Measurements from ENCODE around the gene TRPM2.

- TF ChIP-seq, protein P1, sequence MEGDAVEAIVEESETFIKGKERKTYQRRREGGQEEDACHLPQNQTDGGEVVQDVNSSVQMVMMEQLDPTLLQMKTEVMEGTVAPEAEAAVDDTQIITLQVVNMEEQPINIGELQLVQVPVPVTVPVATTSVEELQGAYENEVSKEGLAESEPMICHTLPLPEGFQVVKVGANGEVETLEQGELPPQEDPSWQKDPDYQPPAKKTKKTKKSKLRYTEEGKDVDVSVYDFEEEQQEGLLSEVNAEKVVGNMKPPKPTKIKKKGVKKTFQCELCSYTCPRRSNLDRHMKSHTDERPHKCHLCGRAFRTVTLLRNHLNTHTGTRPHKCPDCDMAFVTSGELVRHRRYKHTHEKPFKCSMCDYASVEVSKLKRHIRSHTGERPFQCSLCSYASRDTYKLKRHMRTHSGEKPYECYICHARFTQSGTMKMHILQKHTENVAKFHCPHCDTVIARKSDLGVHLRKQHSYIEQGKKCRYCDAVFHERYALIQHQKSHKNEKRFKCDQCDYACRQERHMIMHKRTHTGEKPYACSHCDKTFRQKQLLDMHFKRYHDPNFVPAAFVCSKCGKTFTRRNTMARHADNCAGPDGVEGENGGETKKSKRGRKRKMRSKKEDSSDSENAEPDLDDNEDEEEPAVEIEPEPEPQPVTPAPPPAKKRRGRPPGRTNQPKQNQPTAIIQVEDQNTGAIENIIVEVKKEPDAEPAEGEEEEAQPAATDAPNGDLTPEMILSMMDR (IDR thresholded peaks at IDR 0.05), result no peak
- no peak for TF ChIP-seq POLR2A (IDR thresholded peaks at IDR 0.05)
- TF ChIP-seq POLR2AphosphoS5 (IDR thresholded peaks at IDR 0.05), result no peak
- no peak for TF ChIP-seq EP300 (IDR thresholded peaks at IDR 0.05)
Observed at GRCh38 chr21:44473915-44474555, 120.6 kb downstream of the TRPM2 start.
